Esophagus (tissue), 2 donors: ENCODE measurements around the gene SHB. TPM values are rescaled to one million over a fixed set of nuclear protein-coding genes. Genes with fewer than 3 reads are reported as not detected.

Experiments used
- H3K27ac ChIP-seq, 2 donors: one replicate each; pipeline ENCODE4 v1.5.1; 2013; ENCODE audit warnings: low read depth in 2 of 2, mild to moderate bottlenecking in 2 of 2, inconsistent platforms in 1 of 2, low read length in 1 of 2, moderate library complexity in 1 of 2
- H3K27me3 ChIP-seq, 2 donors: one replicate each; pipeline ENCODE4 v1.6.1; 2013; ENCODE audit warnings: low read length in 2 of 2, control low read depth in 1 of 2, mild to moderate bottlenecking in 1 of 2; ENCODE audit not compliant: insufficient read depth in 2 of 2, control insufficient read depth in 1 of 2
- H3K36me3 ChIP-seq, 2 donors: one replicate each; pipeline ENCODE4 v1.6.1; 2013; ENCODE audit warnings: low read length in 1 of 2; ENCODE audit not compliant: control insufficient read depth in 2 of 2, insufficient read depth in 2 of 2
- H3K4me1 ChIP-seq, 2 donors: one replicate each; pipeline ENCODE4 v1.6.1; 2013; ENCODE audit warnings: low read length in 1 of 2; ENCODE audit not compliant: control insufficient read depth in 2 of 2, insufficient read depth in 2 of 2
- H3K4me3 ChIP-seq, 2 donors: one replicate each; pipeline ENCODE4 v1.5.1; 2013; ENCODE audit warnings: low read length in 2 of 2, mild to moderate bottlenecking in 2 of 2, low read depth in 1 of 2, moderate library complexity in 1 of 2
- H3K9me3 ChIP-seq, 2 donors: one replicate each; pipeline ENCODE4 v1.6.1; 2013; ENCODE audit warnings: mild to moderate bottlenecking in 2 of 2, low read depth in 1 of 2, low read length in 1 of 2, moderate library complexity in 1 of 2; ENCODE audit not compliant: control insufficient read depth in 2 of 2, insufficient read depth in 1 of 2
- WGBS, 2 donors: extraction: QIAGEN DNeasy Blood & Tissue Kit; methylation state at CpG; one replicate each; pipeline ENCODE4 v1.1.7; 2013; 5-methylcytosine and 5-hydroxymethylcytosine counted together
- polyA plus RNA-seq, 2 donors: library from polyadenylated mRNA; stranded (reverse); fragments of 200-250 nt; gene quantifications; one replicate each; pipeline ENCODE4 v1.2.3, GENCODE V29; 2013
- donor health status: healthy with polysubstance abuse.
- donor health status: Bipolar disorder and iron deficiency.

SHB gene
- polyA plus RNA-seq, 2 donors: 14.7 to 15.7 TPM

DNA sequence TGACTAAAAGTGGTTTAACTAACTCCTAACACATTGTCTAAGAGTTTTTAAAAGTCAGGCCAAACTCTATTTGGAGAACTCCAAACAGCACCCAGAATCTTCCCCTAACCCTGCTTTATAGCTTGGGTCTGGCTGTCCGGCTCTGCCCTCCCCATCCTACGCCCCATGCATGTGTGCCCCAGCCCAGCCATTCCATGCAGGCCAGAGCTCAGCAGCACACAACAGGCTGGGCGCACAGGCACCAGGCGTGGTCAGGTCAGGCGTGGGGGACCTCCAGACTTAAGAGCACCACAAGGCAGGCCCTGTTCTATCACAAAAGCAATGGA lies 31.1 kb downstream of the SHB start:
- Histone ChIP-seq H3K36me3 (no peaks in the 10 kb centered on the region), H3K27ac (peak overlapping the region in 1 of 2 donors; percentile 11), H3K9me3 (no peaks in the 10 kb centered on the region), H3K27me3 (no peaks in the 10 kb centered on the region), H3K4me1 (peaks cover 16 to 43% of the 10 kb centered on the region in 2 donors), H3K4me3 (no peak overlapping the region)
- WGBS, 2 donors: 79 to 87% methylated on average over 5 of the region's 5 CpGs

- Histone ChIP-seq H3K4me1 (peaks cover 6 to 42% of the 10 kb centered on the region in 2 donors), H3K27ac (peak overlapping the region; percentile 2 to 78), H3K4me3 (no peak overlapping the region), H3K27me3 (no peaks in the 10 kb centered on the region), H3K9me3 (no peaks in the 10 kb centered on the region), H3K36me3 (no peaks in the 10 kb centered on the region)
- WGBS, 2 donors: 50 to 60% methylated on average over 12 of the region's 12 CpGs
Observed at GRCh38 chr9:38036359-38037084, 32.5 kb downstream of the SHB start.

DNA sequence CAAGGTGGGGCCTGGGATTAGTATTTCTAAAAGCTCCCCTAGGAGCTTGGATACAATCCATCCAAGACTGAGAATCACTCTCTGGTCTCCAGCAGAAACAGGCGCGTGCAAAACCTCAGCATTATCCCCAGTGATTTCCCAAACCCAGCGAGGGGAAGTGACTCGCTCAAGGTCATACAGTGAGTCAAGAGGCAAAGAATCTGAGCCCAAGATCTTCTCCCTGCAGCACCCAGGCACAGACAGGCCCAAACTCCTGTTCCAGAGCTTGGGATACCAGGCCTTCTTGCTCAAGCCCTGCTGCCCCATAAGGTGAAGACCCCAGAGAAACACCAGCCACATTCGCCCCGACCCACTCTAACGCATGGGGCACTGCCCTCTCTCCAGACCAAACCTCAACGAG lies 33.2 kb downstream of the SHB start:
- WGBS, 2 donors: 61 to 67% methylated on average over 8 of the region's 8 CpGs
- Histone ChIP-seq H3K9me3 (no peaks in the 10 kb centered on the region), H3K36me3 (no peaks in the 10 kb centered on the region), H3K27me3 (no peaks in the 10 kb centered on the region), H3K4me1 (peaks cover 4 to 35% of the 10 kb centered on the region in 2 donors), H3K27ac (peak overlapping the region in 1 of 2 donors; percentile 78), H3K4me3 (no peak overlapping the region)

- peaks cover 4 to 30% of the 10 kb centered on the region in 2 donors for H3K4me1 ChIP-seq
Observed at GRCh38 chr9:38033941-38034340, 35.1 kb downstream of the SHB start.

DNA sequence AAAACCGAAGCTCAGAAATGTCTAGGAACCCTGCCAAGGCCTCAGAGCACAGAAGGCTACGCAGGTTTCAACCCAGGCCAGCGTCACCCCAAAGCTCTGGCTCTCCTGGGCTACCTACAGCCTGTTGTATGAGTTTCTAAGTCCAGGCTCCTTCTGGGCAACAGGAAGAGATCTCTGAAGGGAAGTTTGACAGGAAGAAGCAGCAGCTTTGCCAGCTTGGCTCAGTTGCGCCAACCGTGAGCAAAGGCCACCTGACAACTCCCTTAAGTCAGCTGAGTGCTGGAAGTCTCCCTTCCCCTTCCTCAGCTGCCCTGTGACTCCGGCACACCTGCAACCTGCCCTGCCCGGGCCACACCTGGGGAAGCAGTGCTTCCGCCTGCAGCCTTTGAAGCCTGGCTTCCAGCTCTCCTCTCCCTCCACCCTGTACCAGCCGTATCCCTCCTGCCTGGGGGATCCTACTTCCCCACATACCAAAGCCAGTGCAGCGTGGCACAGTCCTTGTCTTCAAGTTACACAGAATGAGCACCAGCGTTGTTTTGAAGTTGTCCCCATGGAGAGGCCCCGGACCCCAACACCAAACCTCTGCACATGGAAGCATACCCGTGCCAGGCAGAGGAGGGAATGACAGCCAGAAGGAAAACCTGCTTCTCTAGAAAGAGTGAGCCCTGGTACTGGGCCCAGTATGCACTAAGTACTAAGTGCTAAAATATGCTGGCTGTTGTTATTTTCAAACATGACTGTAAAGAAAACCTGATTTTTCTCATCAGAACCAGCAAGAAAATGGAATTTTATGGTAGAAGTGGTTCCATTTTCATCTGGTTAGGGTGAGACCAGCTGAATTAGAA lies 36.5 kb downstream of the SHB start:
- WGBS, 2 donors: 36 to 40% methylated on average over 13 of the region's 13 CpGs
- no peaks in the 10 kb centered on the region for H3K9me3 ChIP-seq
- peak overlapping the region; percentile 86 to 93 for H3K27ac ChIP-seq
- no peak overlapping the region for H3K4me3 ChIP-seq
- H3K27me3 ChIP-seq: no peaks in the 10 kb centered on the region
- no peaks in the 10 kb centered on the region for H3K36me3 ChIP-seq
- peaks cover 6 to 35% of the 10 kb centered on the region in 2 donors for H3K4me1 ChIP-seq

More at GRCh38 chr9:38033941-38034340, 35.1 kb downstream of the SHB start:
- H3K4me3 ChIP-seq: no peak overlapping the region
- WGBS, 2 donors: 72% methylated on average over 8 of the region's 8 CpGs
- no peaks in the 10 kb centered on the region for H3K9me3 ChIP-seq
- H3K27me3 ChIP-seq: no peaks in the 10 kb centered on the region
- peak overlapping the region in 1 of 2 donors; percentile 93 for H3K27ac ChIP-seq
- H3K36me3 ChIP-seq: no peaks in the 10 kb centered on the region

DNA sequence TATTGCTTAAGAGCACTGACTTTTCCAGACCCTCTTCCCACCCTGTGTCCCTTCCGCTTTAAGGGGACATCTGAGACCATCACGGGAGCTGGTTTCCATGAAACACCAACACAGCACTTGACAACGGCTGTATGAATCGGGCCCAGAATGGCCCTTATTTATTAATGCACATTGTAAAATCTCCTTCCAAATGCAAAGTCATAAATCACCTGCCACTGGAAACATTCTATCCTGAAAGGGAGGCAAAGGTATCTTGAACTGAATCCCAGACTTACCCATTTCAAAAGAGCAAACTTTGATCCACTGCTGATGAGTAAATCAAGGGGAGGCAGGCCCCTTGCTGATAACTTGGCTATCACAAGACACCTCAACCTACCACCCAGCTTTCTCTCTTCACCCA lies 37.4 kb downstream of the SHB start:
- peaks cover 8 to 43% of the 10 kb centered on the region in 2 donors for H3K4me1 ChIP-seq
- peak overlapping the region; percentile 86 to 93 for H3K27ac ChIP-seq
- H3K4me3 ChIP-seq: no peak overlapping the region
- H3K9me3 ChIP-seq: no peaks in the 10 kb centered on the region
- WGBS, 2 donors: 43 to 57% methylated on average over 4 of the region's 4 CpGs
- no peaks in the 10 kb centered on the region for H3K36me3 ChIP-seq
- H3K27me3 ChIP-seq: no peaks in the 10 kb centered on the region

DNA sequence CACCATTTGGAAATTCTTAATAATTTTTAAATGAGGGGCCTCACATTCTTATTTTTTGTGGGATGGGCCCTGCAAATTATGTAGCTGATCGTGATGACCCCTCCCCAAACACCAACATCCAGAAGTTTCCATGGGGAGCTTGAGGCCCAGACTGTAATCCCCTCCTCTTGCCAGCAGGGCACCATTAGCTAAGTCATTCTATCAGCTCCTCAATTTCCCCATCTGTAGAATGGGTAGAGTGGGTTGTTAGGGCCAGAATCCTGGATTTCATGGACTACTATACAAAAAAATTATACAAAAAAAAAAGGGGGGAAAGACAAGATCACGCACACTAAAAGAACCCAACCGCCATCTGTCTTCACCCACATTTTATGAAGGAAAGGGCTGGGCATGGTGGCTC lies 38.4 kb downstream of the SHB start:
- Histone ChIP-seq H3K9me3 (no peaks in the 10 kb centered on the region), H3K27me3 (no peaks in the 10 kb centered on the region), H3K4me3 (no peak overlapping the region), H3K27ac (no peak overlapping the region), H3K4me1 (peaks cover 8 to 52% of the 10 kb centered on the region in 2 donors), H3K36me3 (no peaks in the 10 kb centered on the region)
- 93 to 94% methylated on average over 3 of the region's 3 CpGs for WGBS, 2 donors

DNA sequence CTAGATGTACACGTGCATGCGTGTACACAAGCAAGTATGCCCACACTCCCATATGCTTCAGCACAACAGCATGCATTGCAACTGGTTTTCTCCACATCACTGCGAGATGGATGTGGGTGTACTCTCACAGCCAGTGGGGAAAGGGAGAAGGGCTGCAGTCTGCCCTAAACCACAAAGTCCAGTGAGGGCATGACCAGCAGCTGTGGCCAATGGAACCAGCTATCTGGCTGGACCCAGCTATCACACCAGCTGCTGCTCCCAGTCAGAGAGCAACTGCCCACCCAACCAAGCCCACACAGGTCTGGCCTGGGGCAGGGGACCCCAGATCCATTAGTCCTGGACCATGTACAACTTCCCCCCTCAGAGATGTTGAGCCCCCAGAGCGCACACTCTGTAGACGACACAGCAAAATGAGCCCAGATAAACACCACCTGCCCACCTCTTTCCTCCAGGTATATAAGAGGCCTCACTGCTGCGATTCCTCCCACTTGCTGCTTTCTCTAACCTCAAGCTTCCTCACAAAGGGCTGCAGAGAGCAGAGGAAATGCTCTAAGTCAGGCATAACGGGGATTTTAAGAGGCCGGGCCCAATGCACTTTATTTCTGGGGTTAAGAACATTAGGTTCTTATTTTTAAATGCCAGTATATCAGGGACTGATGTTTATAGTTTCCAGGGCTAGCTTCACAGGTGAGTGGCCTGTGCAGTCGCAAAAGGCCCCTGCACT lies 39.0 kb downstream of the SHB start:
- Histone ChIP-seq H3K4me3 (no peak overlapping the region), H3K27ac (no peak overlapping the region), H3K36me3 (no peaks in the 10 kb centered on the region), H3K27me3 (no peaks in the 10 kb centered on the region), H3K4me1 (peaks cover 10 to 58% of the 10 kb centered on the region in 2 donors), H3K9me3 (no peaks in the 10 kb centered on the region)
- 84 to 91% methylated on average over 9 of the region's 9 CpGs for WGBS, 2 donors

DNA sequence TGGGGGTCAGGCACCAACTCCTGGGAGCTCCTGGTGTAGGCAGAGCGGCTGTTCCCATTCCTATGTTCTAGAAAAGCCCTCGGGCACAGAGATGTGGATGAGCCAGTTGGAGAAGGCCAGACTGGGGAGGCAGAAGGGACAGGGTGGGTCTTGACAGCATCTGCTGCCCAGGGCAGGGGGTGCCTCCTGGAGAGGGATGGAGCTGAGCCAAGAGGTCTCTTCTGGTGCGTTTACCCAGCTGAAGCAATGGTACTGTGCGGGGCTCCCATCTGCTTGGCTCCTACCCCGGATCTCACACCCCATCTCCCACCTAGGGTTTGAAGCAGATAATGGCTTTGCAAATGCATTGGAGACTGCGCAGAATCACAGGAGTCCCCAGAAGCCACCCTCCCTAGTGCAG lies 41.3 kb downstream of the SHB start:
- Histone ChIP-seq H3K36me3 (no peaks in the 10 kb centered on the region), H3K27ac (peak overlapping the region; percentile 89 to 97), H3K27me3 (no peaks in the 10 kb centered on the region), H3K4me1 (peaks cover 10 to 62% of the 10 kb centered on the region in 2 donors), H3K9me3 (no peaks in the 10 kb centered on the region), H3K4me3 (no peak overlapping the region)
- WGBS, 2 donors: 75 to 77% methylated on average over 6 of the region's 6 CpGs
